GM21619 (cell line): ENCODE data around the gene GPC5.
"Not testable (repeated sequence)": the region's sequence is repeated elsewhere in the genome, so short reads cannot be mapped to it uniquely, and the experiment has no call there.

Experiments
- ATAC-seq: cut with Tn5 transposase; IDR thresholded peaks from one replicate; pipeline ENCODE4 v1.9.1; 2021; ENCODE audit not compliant: unreplicated experiment

GPC5 gene

DNA sequence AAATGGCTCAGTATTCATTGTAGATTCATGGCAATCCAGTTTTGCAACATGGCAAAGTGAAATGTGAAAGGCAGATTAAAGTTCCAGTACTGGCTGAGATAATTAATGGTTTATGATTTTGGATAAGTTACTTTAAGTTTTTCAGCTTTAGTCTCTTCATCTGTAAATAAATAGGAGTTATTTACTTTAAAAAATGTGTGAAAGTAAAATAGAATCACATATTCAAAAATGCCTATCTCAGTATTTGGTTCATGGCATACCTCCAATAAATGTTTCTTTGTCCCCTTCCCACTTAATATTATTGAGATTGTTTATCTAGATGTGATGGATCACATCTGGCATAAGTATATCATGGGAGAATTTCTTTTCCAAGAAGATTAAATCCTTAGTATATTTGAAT lies 426.0 kb downstream of the GPC5 start:
- no peak for ATAC-seq

DNA sequence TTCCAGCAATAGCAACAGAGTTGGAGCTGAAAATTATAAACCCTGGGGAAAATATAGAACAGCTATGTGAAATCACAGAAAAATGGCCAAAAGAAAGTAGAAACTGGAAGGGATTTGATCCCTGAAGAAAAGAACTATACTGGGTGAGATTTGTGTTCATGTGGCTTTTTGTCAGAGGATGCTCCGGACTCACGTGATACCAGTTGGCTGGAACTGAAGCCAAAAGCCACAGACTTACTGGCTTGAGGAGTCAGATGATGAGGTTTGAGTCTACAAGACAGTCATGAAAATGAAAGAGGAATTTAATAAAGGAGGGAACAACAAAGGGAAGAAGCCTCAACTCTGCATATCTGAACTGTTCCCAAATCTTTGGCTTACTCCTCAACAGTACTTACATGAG lies 427.1 kb downstream of the GPC5 start:
- no peak for ATAC-seq

DNA sequence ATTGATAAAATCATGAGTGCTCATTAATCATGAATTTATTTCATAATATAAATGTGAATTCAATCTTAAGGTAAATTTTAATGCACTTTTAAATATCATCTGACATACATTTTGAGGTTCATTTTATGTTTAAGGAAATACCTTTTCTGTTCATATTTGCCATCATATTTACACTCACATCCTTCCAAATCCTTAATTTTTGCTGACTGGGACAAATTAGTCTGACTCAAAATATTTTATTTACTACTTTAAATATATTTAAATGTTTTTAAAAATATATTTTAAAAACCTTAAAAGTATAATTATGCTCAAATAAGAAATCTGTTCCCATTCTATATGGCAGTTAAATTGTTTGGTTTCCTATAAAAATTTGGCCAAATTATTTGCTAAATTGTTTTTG lies 438.1 kb downstream of the GPC5 start:
- ATAC-seq, result no peak

DNA sequence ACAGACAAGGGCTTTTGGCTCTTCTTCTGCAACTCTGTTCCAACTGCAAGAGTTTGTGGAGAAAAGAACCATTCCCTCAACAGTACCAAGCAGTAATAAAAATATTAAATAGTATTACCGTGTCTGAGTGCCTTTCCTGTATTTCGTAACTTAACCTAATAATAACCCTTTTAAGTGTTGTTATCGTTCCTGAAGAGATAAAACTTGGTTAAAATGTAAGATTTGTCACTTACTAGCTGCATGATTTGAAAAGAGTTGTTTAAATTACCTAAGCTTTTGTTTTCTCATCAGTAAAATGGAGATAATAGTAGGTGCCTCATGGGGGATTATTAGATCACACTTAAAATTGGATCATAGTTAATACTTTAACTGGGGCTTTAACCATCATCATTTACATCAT lies 447.2 kb downstream of the GPC5 start:
- no peak for ATAC-seq

DNA sequence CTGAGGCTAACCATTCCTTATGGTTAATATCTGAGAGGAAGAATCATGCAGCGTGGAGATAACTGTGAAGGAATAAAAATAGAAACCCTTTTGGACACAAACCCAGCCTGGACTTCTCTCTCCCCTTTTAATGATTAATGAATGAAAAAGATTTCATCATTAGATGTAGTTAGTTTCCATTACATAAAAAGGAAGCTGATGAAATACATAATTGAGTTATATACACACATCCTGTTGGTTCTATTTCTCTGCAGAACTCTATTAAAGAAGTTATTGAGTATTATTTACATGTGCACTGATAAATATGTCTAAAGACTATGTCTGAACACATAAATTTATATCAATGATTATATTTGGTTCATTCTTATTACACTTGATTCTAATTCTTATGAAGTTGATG lies 465.3 kb downstream of the GPC5 start:
- ATAC-seq, result no peak

DNA sequence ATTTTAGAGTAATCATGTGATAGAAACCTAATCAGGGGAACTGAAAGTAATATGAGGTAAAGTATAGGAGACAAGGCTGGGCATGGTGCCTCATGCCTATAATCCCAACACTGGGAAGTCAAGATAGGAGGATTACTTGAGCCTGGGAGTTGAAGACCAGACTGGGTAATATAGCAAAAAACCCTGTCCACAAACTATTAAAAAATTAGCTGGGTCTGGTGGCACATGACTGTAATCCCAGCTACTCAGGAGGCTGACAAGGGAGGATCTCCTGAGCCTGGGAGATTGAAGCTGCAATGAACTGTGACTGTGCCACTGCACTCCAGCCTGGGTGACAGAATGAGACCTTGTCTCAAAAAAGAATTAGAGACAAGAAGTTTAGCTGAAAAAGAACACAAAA lies 469.9 kb downstream of the GPC5 start:
- no peak for ATAC-seq

DNA sequence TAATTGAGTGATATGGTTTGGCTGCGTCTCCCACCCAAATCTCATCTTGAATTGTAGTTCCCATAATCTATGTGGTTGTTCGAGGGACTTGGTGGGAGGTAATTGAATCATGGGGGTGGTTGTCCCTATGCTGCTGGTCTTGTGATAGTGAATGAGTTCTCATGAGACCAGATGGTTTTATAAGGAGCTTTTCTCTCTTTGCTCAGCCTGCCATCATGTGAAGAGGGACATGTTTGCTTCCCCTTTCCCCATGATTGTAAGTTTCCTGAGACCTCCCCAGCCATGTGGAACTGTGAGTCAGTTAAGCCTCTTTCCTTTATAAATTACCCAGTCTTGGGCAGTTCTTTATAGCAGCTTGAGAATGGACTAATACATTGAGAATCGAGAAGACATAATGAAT lies 480.1 kb downstream of the GPC5 start:
- ATAC-seq, result no peak

DNA sequence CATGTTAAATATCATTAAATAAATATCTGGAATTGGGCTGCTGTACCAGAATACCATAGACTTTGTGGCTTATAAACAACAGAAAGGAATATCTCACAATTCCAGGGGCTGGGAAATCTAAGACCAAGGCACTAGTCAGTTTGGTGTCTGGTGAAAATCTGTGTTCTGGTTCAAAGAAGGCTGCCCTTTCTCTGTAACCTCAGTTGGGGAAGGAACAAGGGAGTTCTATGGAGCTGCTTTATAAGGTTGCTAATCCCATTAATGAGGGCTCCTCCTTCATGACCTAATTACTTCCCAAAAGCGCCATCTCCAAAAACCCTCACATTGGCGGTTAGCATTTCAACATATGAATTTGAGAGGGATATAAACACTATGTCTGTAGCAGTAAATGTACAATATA lies 480.9 kb downstream of the GPC5 start:
- no peak for ATAC-seq

DNA sequence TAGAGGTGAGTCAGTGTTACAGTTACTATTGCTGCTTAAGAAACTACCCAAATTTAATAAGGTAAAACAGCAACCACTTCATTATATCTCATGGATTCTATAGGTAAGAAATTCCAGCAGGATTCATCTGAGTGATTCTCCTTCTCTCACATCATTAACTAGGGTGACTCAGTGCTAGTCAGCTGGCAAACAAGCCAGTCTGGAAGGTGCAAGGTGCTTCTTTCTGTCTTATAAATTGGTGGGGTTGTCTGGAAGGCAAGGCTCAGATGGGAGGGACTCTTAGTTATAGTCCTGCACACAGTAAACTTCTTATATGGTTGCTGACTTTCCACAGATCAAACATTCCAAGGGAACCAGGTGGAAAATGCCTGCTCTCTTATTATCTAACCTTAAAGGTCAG lies 484.5 kb downstream of the GPC5 start:
- no peak for ATAC-seq

DNA sequence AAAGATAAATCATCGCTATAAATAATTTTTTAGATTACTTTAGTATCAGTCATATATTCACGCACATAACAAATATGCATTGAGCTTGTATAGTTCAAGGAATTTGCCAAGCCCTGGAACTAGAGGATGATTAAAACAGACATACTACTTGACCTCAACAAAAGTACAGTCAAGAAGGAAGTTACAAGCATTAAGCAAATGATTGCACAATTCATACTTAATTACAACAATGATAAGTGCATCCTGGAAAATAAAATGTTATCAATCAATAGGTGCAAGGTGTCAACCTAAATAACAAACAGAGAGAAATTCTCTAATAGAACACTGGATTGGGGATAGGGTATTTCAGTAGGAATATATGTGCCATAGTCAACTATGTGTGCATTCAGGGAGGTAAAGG lies 491.2 kb downstream of the GPC5 start:
- no peak for ATAC-seq

DNA sequence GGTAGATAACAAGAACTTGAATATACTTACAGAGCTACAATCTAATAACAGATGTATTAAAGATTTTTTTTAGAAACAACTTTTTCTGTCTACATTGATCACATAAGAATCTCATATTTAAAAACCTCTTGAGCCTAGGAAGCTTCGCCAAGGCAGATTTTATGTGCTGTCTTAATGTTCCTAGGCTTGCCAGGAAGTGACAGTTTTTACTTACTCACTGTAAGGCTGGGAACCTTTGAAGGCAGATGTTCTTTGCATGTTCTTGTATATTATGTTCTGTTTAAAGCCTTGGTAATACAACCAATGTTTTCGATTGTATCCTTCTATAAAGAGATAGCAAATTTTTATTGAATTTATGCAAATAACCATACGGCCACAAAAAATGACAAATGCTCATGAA lies 492.7 kb downstream of the GPC5 start:
- no peak for ATAC-seq

DNA sequence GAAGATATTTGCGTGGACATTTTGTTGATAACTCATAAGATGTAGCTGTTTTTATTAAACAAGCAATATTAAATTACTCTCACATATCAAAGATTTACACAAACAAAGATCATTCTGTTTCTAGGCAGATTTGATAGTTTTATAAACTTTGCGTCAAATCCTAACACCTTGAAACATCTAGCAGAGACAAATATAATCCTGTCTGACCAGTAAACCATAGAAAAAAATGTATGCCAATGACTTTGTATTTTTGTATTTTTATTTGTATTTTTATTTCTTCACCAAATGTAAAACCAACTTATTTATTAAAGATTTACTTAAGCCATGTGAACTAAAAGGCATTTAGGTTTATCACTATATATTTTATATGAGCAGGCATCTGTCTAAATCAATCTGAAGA lies 494.6 kb downstream of the GPC5 start:
- ATAC-seq, result no peak

DNA sequence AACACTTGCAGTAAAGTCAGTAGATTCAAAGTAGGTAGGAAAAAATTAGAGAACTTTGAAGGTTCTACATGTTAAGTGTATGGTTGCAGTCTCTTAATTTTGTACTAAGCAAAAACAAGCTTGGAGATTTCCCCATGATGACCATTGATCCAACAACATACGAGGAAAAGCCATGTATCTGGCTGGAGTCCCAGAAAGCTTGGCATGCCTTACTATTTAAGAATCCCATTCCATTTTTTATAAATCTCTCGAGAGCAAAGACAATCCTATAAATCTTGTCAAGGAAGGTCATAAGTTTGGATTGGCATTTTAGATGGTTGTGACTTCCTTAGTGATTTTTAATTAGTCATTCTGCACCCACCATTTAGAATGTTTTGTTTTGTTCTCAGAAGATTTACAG lies 495.9 kb downstream of the GPC5 start:
- no peak for ATAC-seq

DNA sequence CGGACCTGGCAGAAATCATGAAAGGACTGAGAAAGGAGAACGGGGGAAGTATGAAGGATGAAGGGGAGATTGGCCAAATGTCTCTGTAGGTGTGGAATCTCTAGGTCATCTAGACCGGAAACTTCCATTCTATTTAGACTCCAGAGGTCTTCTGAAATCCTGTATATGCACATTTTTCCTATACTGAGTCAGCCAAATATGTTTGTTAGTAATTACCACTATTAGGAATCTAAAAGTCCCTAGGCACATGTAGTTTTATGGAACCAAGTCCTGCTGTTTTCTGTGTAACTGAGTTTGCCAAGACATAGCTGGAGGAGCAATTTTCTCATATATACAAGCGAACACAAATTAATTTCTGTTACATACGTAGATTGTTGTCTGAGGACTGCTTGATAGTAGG lies 498.1 kb downstream of the GPC5 start:
- ATAC-seq, result no peak

DNA sequence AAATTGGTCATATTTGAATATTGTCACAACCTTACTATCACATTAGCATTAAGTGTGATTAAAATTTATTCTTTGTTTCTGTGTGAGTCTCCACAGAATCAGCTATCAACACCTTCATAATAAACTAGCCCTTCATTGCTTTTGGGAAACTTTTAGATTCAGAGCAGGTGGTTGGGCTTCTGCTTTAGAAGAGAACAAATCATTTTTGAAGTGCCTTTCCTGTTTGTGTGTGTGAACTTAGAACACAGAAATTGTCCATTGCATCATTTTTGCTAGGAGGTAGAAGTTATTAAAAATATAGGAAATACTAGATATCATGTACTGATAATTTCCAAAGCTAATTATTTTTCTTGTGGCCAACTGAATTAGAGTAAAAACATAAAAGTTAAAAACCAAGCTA lies 500.6 kb downstream of the GPC5 start:
- ATAC-seq, result not testable (repeated sequence)

DNA sequence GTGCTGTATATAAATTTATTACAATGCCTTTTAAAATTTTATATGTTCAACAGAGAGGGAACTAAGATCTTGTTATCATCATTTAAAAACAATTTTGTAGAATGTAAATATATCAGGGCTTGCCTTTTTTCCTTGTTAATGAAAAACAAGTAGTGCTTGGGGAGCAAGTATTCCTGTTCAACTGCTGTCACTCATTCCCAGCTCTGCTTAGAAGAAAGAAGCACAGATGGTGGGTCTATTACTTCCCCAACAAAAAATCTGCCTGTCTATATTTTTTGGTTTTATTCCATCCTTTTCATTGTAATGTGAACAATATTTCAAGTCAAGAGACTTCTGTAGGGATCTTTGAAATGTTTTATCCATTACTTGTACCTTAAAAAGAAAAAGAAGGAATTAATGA lies 503.9 kb downstream of the GPC5 start:
- no peak for ATAC-seq

DNA sequence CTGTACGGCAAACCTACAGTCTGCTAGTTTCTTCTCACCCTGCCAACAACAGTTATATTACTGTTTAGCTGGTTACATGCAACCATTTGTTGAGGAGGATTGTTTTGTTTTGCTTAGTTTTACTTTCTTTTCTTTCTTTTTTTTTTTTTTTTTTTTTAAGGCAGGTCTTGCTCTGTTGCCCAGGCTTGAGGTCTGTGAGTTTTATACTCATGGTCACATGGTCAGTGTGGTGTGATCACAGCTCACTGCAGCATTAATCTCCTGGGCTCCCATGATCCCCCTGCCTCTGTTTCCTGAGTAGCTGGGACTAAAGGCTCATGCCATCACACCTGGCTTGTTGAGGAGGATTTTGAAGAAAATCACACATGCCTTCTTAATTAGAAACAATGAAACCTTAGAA lies 505.6 kb downstream of the GPC5 start:
- peak; percentile 85 for ATAC-seq

DNA sequence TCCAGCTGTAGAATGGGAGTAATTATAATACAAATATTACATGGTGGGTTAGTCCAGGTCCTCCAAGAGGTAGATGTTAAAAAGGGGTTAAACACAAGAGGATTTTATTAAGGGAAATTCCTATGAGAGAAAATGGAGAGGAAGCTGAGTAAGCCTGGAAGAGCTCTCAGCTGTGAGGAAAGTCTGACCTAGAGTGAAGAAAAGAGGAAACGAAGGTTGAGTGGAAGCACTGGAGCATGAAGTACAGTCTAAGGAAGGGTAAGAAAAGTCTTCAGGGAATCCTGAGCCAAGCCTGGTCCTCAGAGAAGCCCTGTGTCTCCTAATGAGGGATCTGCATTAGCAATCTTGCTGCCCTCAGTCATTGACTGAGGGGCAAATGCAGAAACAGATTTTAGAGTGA lies 506.2 kb downstream of the GPC5 start:
- peak; percentile 43 for ATAC-seq

DNA sequence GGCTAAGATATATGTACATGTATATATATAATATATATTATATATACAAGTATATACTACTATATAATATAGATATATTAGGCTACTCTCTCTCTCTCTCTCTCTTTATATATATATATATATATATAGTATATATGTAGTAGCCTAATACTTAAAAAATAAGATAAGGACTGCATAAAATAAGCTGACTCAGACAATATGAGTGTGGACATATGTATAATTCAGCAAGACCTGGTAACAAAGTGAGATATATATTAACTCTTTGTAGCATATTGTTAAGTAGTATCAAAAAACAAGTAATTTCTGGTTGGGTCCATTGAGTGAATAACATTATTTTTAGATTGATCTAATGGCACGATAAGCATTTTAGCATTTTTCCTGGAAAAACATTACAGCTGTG lies 509.0 kb downstream of the GPC5 start:
- ATAC-seq, result no peak

DNA sequence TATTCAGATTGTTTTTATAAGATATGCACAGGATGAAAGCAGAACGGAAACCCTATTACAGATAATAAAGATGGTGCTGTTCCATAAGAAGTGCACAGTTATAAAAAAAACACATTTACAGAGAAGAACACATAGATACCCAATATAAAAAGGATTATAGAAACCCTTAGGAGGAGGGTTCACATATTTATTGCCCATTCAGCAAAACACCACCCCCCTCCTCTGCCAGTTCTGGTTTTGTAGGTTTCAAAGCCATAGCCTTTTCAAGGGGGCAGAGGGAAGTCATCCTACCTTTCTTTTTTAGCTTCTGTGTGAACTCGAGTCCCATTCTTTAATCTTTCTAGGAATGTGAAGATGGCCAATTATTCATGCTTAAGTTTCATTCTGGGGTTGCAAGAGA lies 511.2 kb downstream of the GPC5 start:
- no peak for ATAC-seq

DNA sequence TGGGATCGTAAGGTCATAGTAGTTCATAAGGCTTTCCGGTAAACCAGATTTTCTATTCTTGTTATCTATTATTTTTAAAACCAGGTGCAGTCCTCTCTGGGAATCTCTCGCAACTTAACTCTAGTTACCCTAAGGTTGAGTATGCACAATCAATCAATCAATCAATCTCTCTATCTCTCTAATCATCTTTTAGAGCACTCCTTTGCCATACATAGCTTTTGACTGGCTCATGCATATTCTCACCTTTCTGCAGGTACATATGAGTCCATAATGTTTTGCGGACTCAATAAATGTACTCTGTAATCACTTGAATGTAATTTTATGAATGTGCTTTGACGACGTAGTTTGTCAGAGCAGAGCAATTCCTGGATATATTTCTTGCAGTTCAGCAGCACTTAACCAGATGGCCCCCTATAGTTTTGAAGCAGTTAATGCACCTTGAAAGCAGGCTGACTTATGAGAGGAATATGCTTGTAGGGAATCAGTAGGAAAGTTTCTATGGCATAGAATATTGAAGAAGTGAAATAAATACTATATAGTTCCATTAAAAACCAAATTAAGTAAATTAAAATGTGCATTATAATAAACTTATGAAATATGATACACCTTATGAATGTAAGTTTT lies 524.7 kb downstream of the GPC5 start:
- no peak for ATAC-seq

DNA sequence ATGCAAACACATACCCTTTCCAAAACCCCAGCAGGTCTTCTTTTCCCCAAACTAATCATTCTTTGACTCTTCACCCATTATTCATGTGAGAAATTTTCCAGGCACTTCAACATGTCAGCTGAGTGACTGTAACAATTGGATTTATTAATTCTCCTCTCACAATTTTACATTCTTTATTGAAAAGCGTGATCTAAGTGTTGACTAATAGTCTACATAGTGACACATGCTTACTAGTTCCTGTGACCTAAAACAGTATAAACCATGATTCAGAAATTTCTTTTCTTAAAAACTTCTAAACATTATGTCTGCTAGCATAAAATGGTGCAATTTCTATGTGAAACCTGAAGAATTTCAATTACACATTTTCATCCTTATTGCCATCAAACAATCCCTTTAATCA lies 532.3 kb downstream of the GPC5 start:
- ATAC-seq, result no peak

DNA sequence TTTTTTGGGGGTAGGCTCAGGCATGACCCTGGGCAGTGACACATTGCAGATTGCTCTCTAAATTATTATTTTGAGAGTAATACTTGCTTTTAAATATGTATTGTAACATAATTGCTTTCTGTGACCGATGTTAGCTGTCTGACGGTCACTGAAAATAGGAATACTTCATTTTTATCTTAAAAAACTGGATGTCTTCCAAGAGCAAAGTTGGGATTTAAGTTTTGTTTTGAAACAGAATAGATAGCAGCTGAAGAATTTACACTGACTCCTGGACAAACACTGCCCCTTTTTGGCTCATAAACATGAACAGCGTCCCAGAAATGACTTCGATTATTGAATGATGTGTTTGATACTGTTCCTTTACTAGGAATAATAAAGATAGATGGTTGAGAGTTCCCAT lies 535.9 kb downstream of the GPC5 start:
- no peak for ATAC-seq
